SK-N-SH (cell line): ENCODE measurements around the gene GPR157. TPM values are rescaled to one million over a fixed set of nuclear protein-coding genes. Genes with fewer than 3 reads are reported as not detected.

Source experiments
- CTCF ChIA-PET: fragments of 300-600, 350-600 bp; formaldehyde crosslinking; extraction: SDS; loops from one replicate; lab custom pipeline; 2021; lab: Yijun Ruan, JAX
- POLR2A ChIA-PET: fragments of 350-600 bp; sonication (Branson Sonifier 250); formaldehyde crosslinking; extraction: SDS; loops from one replicate; lab custom pipeline; 2020; ENCODE audit warnings: antibody characterized with exemption, inconsistent platforms; lab: Yijun Ruan, JAX
- DNase-seq: peaks from one replicate; pipeline ENCODE4 v3.0.0; 2012
- H2AFZ ChIP-seq: fragments of 200-600 bp; sonication (generic); 2 replicates; pipeline ENCODE4 v1.8.1; 2016; ENCODE audit warnings: antibody characterized with exemption, mild to moderate bottlenecking, low read depth
- H3F3A ChIP-seq: fragments of 200-600 bp; sonication (generic); replicated peaks from 2 replicates; pipeline ENCODE3; 2016; ENCODE audit warnings: antibody characterized with exemption, mild to moderate bottlenecking; ENCODE audit not compliant: insufficient read depth
- H3K27ac ChIP-seq, 2 experiments: fragments of 200-500 bp in 1 of 2; fragments of 200-600 bp in 1 of 2; sonication (Bioruptor generic) in 1 of 2; sonication (generic), shearing (Covaris generic) in 1 of 2; 2 replicates each; pipeline versions ENCODE4 v1.5.1 to v1.6.1; 2014 to 2016; ENCODE audit warnings: low read depth in 2 of 2, inconsistent platforms in 1 of 2, low read length in 1 of 2, mild to moderate bottlenecking in 1 of 2, mixed read lengths in 1 of 2
- H3K27me3 ChIP-seq: fragments of 200-600 bp; sonication (generic), shearing (Covaris generic); 2 replicates; pipeline ENCODE4 v1.6.1; 2016; ENCODE audit warnings: mixed run types; ENCODE audit not compliant: insufficient read depth
- H3K36me3 ChIP-seq, 2 experiments: fragments of 200-500 bp in 1 of 2; fragments of 200-600 bp in 1 of 2; sonication (Bioruptor generic) in 1 of 2; sonication (generic) in 1 of 2; replicated peaks in 1 of 2; 2 replicates each; pipeline versions ENCODE3 to v1.5.1; 2014 to 2016; ENCODE audit warnings: low read length in 1 of 2, mild to moderate bottlenecking in 1 of 2; ENCODE audit not compliant: insufficient read depth in 2 of 2, control insufficient read depth in 1 of 2
- H3K4me1 ChIP-seq, 2 experiments: fragments of 200-500 bp in 1 of 2; fragments of 200-600 bp in 1 of 2; sonication (Bioruptor generic) in 1 of 2; sonication (generic), shearing (Covaris generic) in 1 of 2; 2 replicates each; pipeline versions ENCODE4 v1.5.1 to v1.6.1; 2014 to 2016; ENCODE audit warnings: low read depth in 1 of 2, low read length in 1 of 2, mixed run types in 1 of 2; ENCODE audit not compliant: insufficient read depth in 2 of 2, control insufficient read depth in 1 of 2
- H3K4me2 ChIP-seq: fragments of 200-600 bp; sonication (generic), shearing (Covaris generic); 2 replicates; pipeline ENCODE4 v1.6.1; 2017; ENCODE audit warnings: mixed run types
- H3K4me3 ChIP-seq, 2 experiments: fragments of 200-500 bp in 1 of 2; fragments of 200-600 bp in 1 of 2; sonication (Bioruptor generic) in 1 of 2; sonication (generic), shearing (Covaris generic) in 1 of 2; 2 replicates each; pipeline versions ENCODE4 v1.5.1 to v1.8.1; 2014 to 2016; ENCODE audit warnings: low read depth in 2 of 2, inconsistent platforms in 1 of 2, low read length in 1 of 2, mild to moderate bottlenecking in 1 of 2, mixed read lengths in 1 of 2, moderate library complexity in 1 of 2
- H3K79me2 ChIP-seq: fragments of 200-600 bp; sonication (generic); 2 replicates; pipeline ENCODE4 v1.8.1; 2017; ENCODE audit warnings: mild to moderate bottlenecking; ENCODE audit not compliant: insufficient read depth
- H3K9ac ChIP-seq: fragments of 200-600 bp; sonication (generic); 2 replicates; pipeline ENCODE4 v1.6.1; 2017; ENCODE audit warnings: mixed run types
- H3K9me2 ChIP-seq: fragments of 200-600 bp; sonication (generic); 2 replicates; pipeline ENCODE4 v1.6.1; 2017; ENCODE audit warnings: mixed run types
- H3K9me3 ChIP-seq: fragments of 200-600 bp; sonication (generic); 2 replicates; pipeline ENCODE4 v1.6.1; 2017; ENCODE audit warnings: mixed run types, mild to moderate bottlenecking, moderate library complexity
- H4K20me1 ChIP-seq: fragments of 200-600 bp; sonication (generic); 2 replicates; pipeline ENCODE4 v1.6.1; 2017; ENCODE audit warnings: mild to moderate bottlenecking, mixed run types; ENCODE audit not compliant: insufficient read depth
- CHD2 ChIP-seq: fragments of 150-350 bp; IDR thresholded peaks from 2 replicates; pipeline ENCODE4 v1.6.1; 2018; ENCODE audit warnings: low read length; ENCODE audit not compliant: partially characterized antibody
- EZH2phosphoT487 ChIP-seq: fragments of 200-600 bp; sonication (generic); IDR thresholded peaks from 2 replicates; pipeline ENCODE4 v1.6.1; 2017; ENCODE audit warnings: low read depth, mixed run types, mild to moderate bottlenecking, antibody characterized with exemption, moderate library complexity, borderline replicate concordance
- FOSL2 ChIP-seq: IDR thresholded peaks from 2 replicates; pipeline ENCODE4 v1.4.0; 2012; ENCODE audit warnings: low read depth, mild to moderate bottlenecking, moderate library complexity, borderline replicate concordance
- FOXJ3 ChIP-seq: sonication (generic); formaldehyde crosslinking; IDR thresholded peaks from 2 replicates; pipeline ENCODE4 v1.5.1; 2020; ENCODE audit warnings: mild to moderate bottlenecking, missing genetic modification reagents
- MXI1 ChIP-seq: IDR thresholded peaks from 2 replicates; pipeline ENCODE4 v1.6.1; 2012; ENCODE audit warnings: mild to moderate bottlenecking, low read depth, low read length, improper control_type of control experiment
- NFIC ChIP-seq: IDR thresholded peaks from 2 replicates; pipeline ENCODE4 v1.4.0; 2012; ENCODE audit warnings: borderline replicate concordance
- RAD21 ChIP-seq: IDR thresholded peaks from 2 replicates; pipeline ENCODE4 v1.6.1; 2012; ENCODE audit warnings: mild to moderate bottlenecking, low read length
- TAF1 ChIP-seq: IDR thresholded peaks from 2 replicates; pipeline ENCODE4 v1.6.1; 2012; ENCODE audit warnings: low read depth, mild to moderate bottlenecking, low read length, moderate library complexity, borderline replicate concordance
- YY1 ChIP-seq: IDR thresholded peaks from 2 replicates; pipeline ENCODE4 v1.4.0; 2012; ENCODE audit warnings: low read depth, mild to moderate bottlenecking
- WGBS: methylation state at CpG from one replicate; pipeline ENCODE4 v1.1.6; 2017; ENCODE audit warnings: low lambda C conversion rate; 5-methylcytosine and 5-hydroxymethylcytosine counted together
- polyA plus RNA-seq, 3 experiments: library from polyadenylated mRNA; depleted of rRNA; stranded (reverse); fragments of >200 nt; gene quantifications; 2 replicates each; pipeline ENCODE4 v1.2.3, GENCODE V29; 2012
- TF ChIP-seq, protein P1 (sequence below): IDR thresholded peaks from 2 replicates; pipeline ENCODE4 v1.4.0; 2012; ENCODE audit warnings: low read depth, borderline replicate concordance
- TF ChIP-seq, protein P2 (sequence below): IDR thresholded peaks from 2 replicates; pipeline ENCODE4; 2012

The GPR157 gene
- polyA plus RNA-seq, 1 of the 3 experiments (the other 2 are of a cell fraction) = 1.8 TPM

DNA sequence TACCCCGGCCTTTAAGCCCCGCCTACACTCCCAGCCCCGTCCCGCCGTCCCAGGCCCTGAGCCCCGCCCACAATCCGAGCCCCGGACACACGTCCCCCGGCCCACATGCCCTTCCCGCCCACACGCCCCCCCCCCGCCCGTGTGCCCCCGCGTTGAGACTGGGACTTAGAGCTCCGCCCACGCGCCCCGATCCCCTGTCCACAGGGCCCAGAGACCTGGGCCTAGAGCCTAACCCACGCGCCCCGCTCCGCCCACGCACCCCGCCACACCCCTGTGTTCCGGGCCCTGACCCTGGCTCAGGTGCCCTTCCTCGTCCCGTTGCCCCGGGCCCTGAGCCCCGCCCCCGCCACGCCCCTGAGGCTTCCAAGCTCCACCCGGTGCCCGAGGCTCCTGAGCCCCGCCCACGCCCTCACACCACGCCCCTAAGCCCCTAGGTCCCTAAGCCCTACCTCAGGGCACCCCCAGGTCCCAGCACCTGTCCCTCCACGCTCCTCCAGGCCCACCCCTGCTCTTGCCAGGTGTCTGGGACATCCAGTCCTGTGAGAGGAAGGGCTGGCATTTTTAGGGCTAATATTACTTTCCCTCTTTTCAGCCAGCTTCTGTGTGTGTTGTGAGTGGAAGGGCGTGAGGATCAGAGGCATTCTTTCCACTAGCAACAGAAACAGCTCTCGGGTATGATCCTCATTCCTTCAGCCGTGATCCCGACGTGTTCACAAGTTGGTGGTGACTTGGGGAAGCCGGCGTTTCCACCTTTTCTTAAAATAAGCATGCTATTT, 552 bp upstream of the GPR157 start:
- ChIA-PET CTCF (interaction anchor here (0.7 to 6.0 kb wide), 7 partner anchors 13 to 212 kb away, joined by 3 to 36 read pairs (median 4); partner anchors contain the start of gene H6PD), POLR2A (interaction anchor here (0.6 kb wide), 1 partner anchor 58 kb away, joined by 3 read pairs; no protein-coding TSS in a partner anchor)
- Histone ChIP-seq H3K27ac (peak overlapping the region in 1 of 2 experiments; percentile 5; a peak in 1 of 4 replicates), H2AFZ (peak overlapping the region; percentile 4; the same call in 1 of the 2 replicates), H3K4me2 (peak overlapping the region; percentile 20; the same call in 1 of the 2 replicates), H3K9me2 (no peaks in the 10 kb centered on the region), H3K36me3 (no peaks in the 10 kb centered on the region), H3K9me3 (no peaks in the 10 kb centered on the region), H3K4me1 (peaks cover 0 to 16% of the 10 kb centered on the region in 2 experiments; a peak in 1 of 4 replicates), H3K79me2 (0 out of 2 replicates have a peak, but pooled peaks cover 9% of the 10 kb centered on the region), H3K4me3 (peak overlapping the region; percentile 23 to 41; a peak in 2 of 4 replicates), H3F3A (peaks cover 15% of the 10 kb centered on the region), H4K20me1 (no peaks in the 10 kb centered on the region), H3K9ac (no peak overlapping the region), H3K27me3 (no peaks in the 10 kb centered on the region)
- WGBS = 10% methylated on average over 12 of the region's 46 CpGs
- DNase-seq = peak; percentile 100
- no peak for TF ChIP-seq RAD21
- TF ChIP-seq YY1 = no peak

DNA sequence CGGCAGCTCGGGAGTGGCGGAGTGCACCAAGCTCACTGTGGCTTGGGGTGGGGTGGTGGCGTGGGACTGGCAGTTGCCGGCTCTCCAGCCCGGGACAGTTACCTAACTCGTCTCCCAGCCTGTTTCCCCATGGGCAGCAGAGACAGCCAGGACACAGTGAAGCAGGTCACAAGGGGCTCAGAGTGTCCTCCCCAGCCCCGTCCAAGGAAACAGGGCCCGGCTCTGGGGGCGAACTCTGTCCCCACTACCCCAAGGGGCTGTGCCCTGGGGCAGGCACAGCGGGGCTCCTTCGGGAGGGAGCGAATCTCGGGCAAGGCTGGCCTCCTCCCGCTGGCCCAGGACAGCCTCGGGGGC, 759 bp downstream of the GPR157 start:
- Histone ChIP-seq H3K9me2 (no peaks in the 10 kb centered on the region), H3K4me2 (peak overlapping the region; percentile 87), H3K9me3 (no peaks in the 10 kb centered on the region), H3K36me3 (no peaks in the 10 kb centered on the region), H2AFZ (peak overlapping the region; percentile 84), H3K27ac (no peak overlapping the region), H3K4me1 (peaks cover 0 to 16% of the 10 kb centered on the region in 2 experiments; a peak in 1 of 4 replicates), H3K9ac (peak overlapping the region; percentile 55; the same call in 1 of the 2 replicates), H3K4me3 (peak overlapping the region; percentile 57 to 59), H3K27me3 (no peaks in the 10 kb centered on the region), H3K79me2 (peaks cover 16% of the 10 kb centered on the region; the same call in 1 of the 2 replicates), H3F3A (peaks cover 15% of the 10 kb centered on the region), H4K20me1 (no peaks in the 10 kb centered on the region)
- no peak for TF ChIP-seq TAF1
- TF ChIP-seq YY1 = no peak
- no peak for TF ChIP-seq FOSL2
- TF ChIP-seq, protein P1, sequence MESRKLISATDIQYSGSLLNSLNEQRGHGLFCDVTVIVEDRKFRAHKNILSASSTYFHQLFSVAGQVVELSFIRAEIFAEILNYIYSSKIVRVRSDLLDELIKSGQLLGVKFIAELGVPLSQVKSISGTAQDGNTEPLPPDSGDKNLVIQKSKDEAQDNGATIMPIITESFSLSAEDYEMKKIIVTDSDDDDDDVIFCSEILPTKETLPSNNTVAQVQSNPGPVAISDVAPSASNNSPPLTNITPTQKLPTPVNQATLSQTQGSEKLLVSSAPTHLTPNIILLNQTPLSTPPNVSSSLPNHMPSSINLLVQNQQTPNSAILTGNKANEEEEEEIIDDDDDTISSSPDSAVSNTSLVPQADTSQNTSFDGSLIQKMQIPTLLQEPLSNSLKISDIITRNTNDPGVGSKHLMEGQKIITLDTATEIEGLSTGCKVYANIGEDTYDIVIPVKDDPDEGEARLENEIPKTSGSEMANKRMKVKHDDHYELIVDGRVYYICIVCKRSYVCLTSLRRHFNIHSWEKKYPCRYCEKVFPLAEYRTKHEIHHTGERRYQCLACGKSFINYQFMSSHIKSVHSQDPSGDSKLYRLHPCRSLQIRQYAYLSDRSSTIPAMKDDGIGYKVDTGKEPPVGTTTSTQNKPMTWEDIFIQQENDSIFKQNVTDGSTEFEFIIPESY = no peak
- TF ChIP-seq FOXJ3 (CRISPR knock-in tag) = no peak
- TF ChIP-seq EZH2phosphoT487 = no peak
- TF ChIP-seq CHD2 = no peak
- TF ChIP-seq, protein P2, sequence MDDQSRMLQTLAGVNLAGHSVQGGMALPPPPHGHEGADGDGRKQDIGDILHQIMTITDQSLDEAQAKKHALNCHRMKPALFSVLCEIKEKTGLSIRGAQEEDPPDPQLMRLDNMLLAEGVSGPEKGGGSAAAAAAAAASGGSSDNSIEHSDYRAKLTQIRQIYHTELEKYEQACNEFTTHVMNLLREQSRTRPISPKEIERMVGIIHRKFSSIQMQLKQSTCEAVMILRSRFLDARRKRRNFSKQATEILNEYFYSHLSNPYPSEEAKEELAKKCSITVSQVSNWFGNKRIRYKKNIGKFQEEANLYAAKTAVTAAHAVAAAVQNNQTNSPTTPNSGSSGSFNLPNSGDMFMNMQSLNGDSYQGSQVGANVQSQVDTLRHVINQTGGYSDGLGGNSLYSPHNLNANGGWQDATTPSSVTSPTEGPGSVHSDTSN = no peak
- no peak for TF ChIP-seq MXI1
- no peak for TF ChIP-seq NFIC
- peak; percentile 39 for DNase-seq
- ChIA-PET CTCF (interaction anchor here (1.0 to 6.0 kb wide), 4 partner anchors 17 to 363 kb away, joined by 3 to 36 read pairs (median 10); no protein-coding TSS in a partner anchor), POLR2A (no interaction called here)
- WGBS = 58% methylated on average over 7 of the region's 16 CpGs
